ENCODE data around the gene TNPO2.

DNA sequence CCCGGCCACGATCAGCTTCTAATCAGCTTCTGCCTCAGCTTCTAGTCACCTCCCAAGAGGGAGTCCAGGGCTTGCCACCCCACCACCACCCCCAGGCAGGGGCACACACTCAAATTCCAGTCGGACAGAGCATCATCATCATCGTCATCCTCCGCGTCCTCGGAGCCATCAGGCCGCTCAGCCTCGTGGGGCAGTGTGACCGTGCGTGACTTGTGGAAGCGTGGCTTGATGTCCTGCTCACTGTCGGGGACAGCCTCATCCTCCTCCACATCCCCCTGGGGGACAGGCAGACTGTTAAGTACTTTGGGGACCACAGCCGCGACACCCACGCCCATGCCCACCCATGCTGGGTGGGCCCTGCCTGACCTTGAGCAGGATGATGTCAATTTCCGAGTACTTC is 12.5 kb downstream of the TNPO2 start:
- TF ChIP-seq, protein P1, sequence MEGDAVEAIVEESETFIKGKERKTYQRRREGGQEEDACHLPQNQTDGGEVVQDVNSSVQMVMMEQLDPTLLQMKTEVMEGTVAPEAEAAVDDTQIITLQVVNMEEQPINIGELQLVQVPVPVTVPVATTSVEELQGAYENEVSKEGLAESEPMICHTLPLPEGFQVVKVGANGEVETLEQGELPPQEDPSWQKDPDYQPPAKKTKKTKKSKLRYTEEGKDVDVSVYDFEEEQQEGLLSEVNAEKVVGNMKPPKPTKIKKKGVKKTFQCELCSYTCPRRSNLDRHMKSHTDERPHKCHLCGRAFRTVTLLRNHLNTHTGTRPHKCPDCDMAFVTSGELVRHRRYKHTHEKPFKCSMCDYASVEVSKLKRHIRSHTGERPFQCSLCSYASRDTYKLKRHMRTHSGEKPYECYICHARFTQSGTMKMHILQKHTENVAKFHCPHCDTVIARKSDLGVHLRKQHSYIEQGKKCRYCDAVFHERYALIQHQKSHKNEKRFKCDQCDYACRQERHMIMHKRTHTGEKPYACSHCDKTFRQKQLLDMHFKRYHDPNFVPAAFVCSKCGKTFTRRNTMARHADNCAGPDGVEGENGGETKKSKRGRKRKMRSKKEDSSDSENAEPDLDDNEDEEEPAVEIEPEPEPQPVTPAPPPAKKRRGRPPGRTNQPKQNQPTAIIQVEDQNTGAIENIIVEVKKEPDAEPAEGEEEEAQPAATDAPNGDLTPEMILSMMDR (IDR thresholded peaks at IDR 0.05; ENCODE audit: insufficient read depth, low read length), result no peak
- TF ChIP-seq, protein P2, sequence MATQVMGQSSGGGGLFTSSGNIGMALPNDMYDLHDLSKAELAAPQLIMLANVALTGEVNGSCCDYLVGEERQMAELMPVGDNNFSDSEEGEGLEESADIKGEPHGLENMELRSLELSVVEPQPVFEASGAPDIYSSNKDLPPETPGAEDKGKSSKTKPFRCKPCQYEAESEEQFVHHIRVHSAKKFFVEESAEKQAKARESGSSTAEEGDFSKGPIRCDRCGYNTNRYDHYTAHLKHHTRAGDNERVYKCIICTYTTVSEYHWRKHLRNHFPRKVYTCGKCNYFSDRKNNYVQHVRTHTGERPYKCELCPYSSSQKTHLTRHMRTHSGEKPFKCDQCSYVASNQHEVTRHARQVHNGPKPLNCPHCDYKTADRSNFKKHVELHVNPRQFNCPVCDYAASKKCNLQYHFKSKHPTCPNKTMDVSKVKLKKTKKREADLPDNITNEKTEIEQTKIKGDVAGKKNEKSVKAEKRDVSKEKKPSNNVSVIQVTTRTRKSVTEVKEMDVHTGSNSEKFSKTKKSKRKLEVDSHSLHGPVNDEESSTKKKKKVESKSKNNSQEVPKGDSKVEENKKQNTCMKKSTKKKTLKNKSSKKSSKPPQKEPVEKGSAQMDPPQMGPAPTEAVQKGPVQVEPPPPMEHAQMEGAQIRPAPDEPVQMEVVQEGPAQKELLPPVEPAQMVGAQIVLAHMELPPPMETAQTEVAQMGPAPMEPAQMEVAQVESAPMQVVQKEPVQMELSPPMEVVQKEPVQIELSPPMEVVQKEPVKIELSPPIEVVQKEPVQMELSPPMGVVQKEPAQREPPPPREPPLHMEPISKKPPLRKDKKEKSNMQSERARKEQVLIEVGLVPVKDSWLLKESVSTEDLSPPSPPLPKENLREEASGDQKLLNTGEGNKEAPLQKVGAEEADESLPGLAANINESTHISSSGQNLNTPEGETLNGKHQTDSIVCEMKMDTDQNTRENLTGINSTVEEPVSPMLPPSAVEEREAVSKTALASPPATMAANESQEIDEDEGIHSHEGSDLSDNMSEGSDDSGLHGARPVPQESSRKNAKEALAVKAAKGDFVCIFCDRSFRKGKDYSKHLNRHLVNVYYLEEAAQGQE (IDR thresholded peaks at IDR 0.05; ENCODE audit: insufficient replicate concordance, low read depth), result no peak
- TF ChIP-seq POLR2AphosphoS5 (IDR thresholded peaks at IDR 0.05; ENCODE audit: low read depth), result no peak
- no peak for TF ChIP-seq GABPA (IDR thresholded peaks at IDR 0.05; ENCODE audit: low read depth)
